CD4-positive, alpha-beta memory T cell (primary cell): ENCODE measurements around the gene ZNHIT6. TPM values are rescaled to one million over a fixed set of nuclear protein-coding genes. Genes with fewer than 3 reads are reported as not detected.

ENCODE experiments used
- CTCF ChIA-PET: fragments of 350-600 bp; sonication (Branson Sonifier 250); formaldehyde crosslinking; loops from one replicate; lab custom pipeline; 2021; ENCODE audit warnings: inconsistent platforms; ENCODE audit not compliant: partially characterized antibody; lab: Charles Lee
- POLR2A ChIA-PET: fragments of 350-600 bp; sonication (Branson Sonifier 250); formaldehyde crosslinking; loops from one replicate; lab custom pipeline; 2021; ENCODE audit not compliant: partially characterized antibody; lab: Charles Lee
- DNase-seq, 5 donors: peaks; one replicate each; pipeline versions ENCODE4 v3.0.0 to v3.0.0-alpha.2; 2020 to 2022; ENCODE audit warnings: mixed read lengths in 1 of 5
- H3K27ac ChIP-seq: one replicate; pipeline ENCODE4 v1.7.0; 2013; ENCODE audit warnings: low read depth, low read length
- H3K27me3 ChIP-seq: 2 replicates; pipeline ENCODE4 v1.7.0; 2013; ENCODE audit warnings: mild to moderate bottlenecking, low read length, moderate library complexity; ENCODE audit not compliant: insufficient read depth
- H3K36me3 ChIP-seq: 2 replicates; pipeline ENCODE4 v1.7.0; 2013; ENCODE audit warnings: mild to moderate bottlenecking, low read length, moderate library complexity; ENCODE audit not compliant: insufficient read depth
- H3K4me1 ChIP-seq: 2 replicates; pipeline ENCODE4 v1.7.0; 2013; ENCODE audit warnings: mild to moderate bottlenecking, low read length, moderate library complexity; ENCODE audit not compliant: insufficient read depth
- H3K4me3 ChIP-seq, 2 donors: one replicate each; pipeline ENCODE4 v1.7.0; 2013; ENCODE audit warnings: low read length in 2 of 2, mild to moderate bottlenecking in 1 of 2
- H3K9me3 ChIP-seq, 2 donors: one replicate each; pipeline ENCODE4 v1.7.0; 2013; ENCODE audit warnings: low read length in 2 of 2, control low read depth in 1 of 2; ENCODE audit not compliant: control insufficient read depth in 1 of 2
- H3K27ac Mint-ChIP-seq, 7 donors: one replicate each; pipeline ENCODE4 v1.8.0; 2020 to 2021; ENCODE audit warnings: mixed read lengths in 7 of 7, mild to moderate bottlenecking in 6 of 7, inconsistent platforms in 3 of 7, moderate library complexity in 3 of 7
- H3K27me3 Mint-ChIP-seq, 2 donors: one replicate each; pipeline ENCODE4 v1.8.0; 2020 to 2021; ENCODE audit warnings: mixed read lengths in 2 of 2
- H3K36me3 Mint-ChIP-seq, 2 donors: one replicate each; pipeline ENCODE4 v1.8.0; 2020 to 2021; ENCODE audit warnings: mixed read lengths in 2 of 2, inconsistent platforms in 1 of 2, mild to moderate bottlenecking in 1 of 2
- H3K4me1 Mint-ChIP-seq, 4 donors: one replicate each; pipeline ENCODE4 v1.8.0; 2020 to 2021; ENCODE audit warnings: mixed read lengths in 4 of 4, mild to moderate bottlenecking in 1 of 4
- H3K4me3 Mint-ChIP-seq, 8 donors: one replicate each; pipeline ENCODE4 v1.8.0; 2020 to 2021; ENCODE audit warnings: mixed read lengths in 8 of 8, mild to moderate bottlenecking in 7 of 8, moderate library complexity in 6 of 8, inconsistent platforms in 3 of 8
- H3K9me3 Mint-ChIP-seq, 8 donors: one replicate each; pipeline ENCODE4 v1.8.0; 2020 to 2021; ENCODE audit warnings: mixed read lengths in 8 of 8, mild to moderate bottlenecking in 5 of 8, inconsistent platforms in 3 of 8, moderate library complexity in 1 of 8
- intact Hi-C: fragments of 100-400 bp; cut with micrococcal nuclease; formaldehyde crosslinking; loops from one replicate; pipeline ENCODE4 v1.15.1; 2023
- polyA plus RNA-seq, 2 donors: library from polyadenylated mRNA; unstranded; fragments of 300-500 nt; fragmentation: Illumina TruSeq; gene quantifications; one replicate each; pipeline ENCODE4 v1.2.3, GENCODE V29; 2021
- total RNA-seq, 2 experiments: library from RNA; stranded (reverse); gene quantifications; one replicate each; pipeline ENCODE4 v1.2.3, GENCODE V29; 2021

ZNHIT6 gene
- total and polyA plus RNA-seq, 4 experiments from 2014 or later = 13.4 to 19.5 (median 18.6) TPM

- Histone ChIP-seq H3K4me3 (no peak overlapping the region), H3K27me3 (no peaks in the 10 kb centered on the region), H3K4me1 (no peaks in the 10 kb centered on the region), H3K36me3 (no peaks in the 10 kb centered on the region), H3K9me3 (no peaks in the 10 kb centered on the region), H3K27ac (no peak overlapping the region)
- ChIA-PET CTCF (no interaction called here), POLR2A (no interaction called here)
- Mint-ChIP-seq H3K4me1 (no peaks in the 10 kb centered on the region), H3K27ac (no peak overlapping the region), H3K27me3 (no peaks in the 10 kb centered on the region), H3K36me3 (peaks cover 0 to 11% of the 10 kb centered on the region in 2 donors), H3K4me3 (no peak overlapping the region), H3K9me3 (peaks cover 0 to 11% (median 0%) of the 10 kb centered on the region in 8 donors)
- intact Hi-C loops = no loop called here
- no peak for DNase-seq
These were observed 95.4 kb downstream of the ZNHIT6 start for GRCh38 chr1:85612704-85613361.

GRCh38 chr1:85611856-85612255 lies 96.4 kb downstream of the ZNHIT6 start:
- POLR2A ChIA-PET = no interaction called here
- intact Hi-C loops = no loop called here
- no peaks in the 10 kb centered on the region for H3K27me3 ChIP-seq
- H3K9me3 ChIP-seq = no peaks in the 10 kb centered on the region
- H3K4me3 ChIP-seq = no peak overlapping the region
- H3K27ac ChIP-seq = no peak overlapping the region
- H3K27ac Mint-ChIP-seq = no peak overlapping the region
- CTCF ChIA-PET = no interaction called here
- H3K36me3 ChIP-seq = no peaks in the 10 kb centered on the region
- H3K27me3 Mint-ChIP-seq = no peaks in the 10 kb centered on the region
- H3K36me3 Mint-ChIP-seq = peaks cover 0 to 5% of the 10 kb centered on the region in 2 donors
- H3K9me3 Mint-ChIP-seq = peaks cover 0 to 3% (median 0%) of the 10 kb centered on the region in 8 donors
- H3K4me1 Mint-ChIP-seq = no peaks in the 10 kb centered on the region
- H3K4me3 Mint-ChIP-seq = no peak overlapping the region
- H3K4me1 ChIP-seq = no peaks in the 10 kb centered on the region
- DNase-seq = no peak

GRCh38 chr1:85611425-85611824 lies 96.8 kb downstream of the ZNHIT6 start:
- H3K9me3 ChIP-seq = no peaks in the 10 kb centered on the region
- H3K36me3 ChIP-seq = no peaks in the 10 kb centered on the region
- H3K36me3 Mint-ChIP-seq = peaks cover 0 to 5% of the 10 kb centered on the region in 2 donors
- H3K4me3 ChIP-seq = no peak overlapping the region
- CTCF ChIA-PET = no interaction called here
- intact Hi-C loops = no loop called here
- H3K4me1 ChIP-seq = no peaks in the 10 kb centered on the region
- peaks cover 0 to 3% (median 0%) of the 10 kb centered on the region in 8 donors for H3K9me3 Mint-ChIP-seq
- H3K4me3 Mint-ChIP-seq = no peak overlapping the region
- no peak overlapping the region for H3K27ac Mint-ChIP-seq
- H3K27me3 Mint-ChIP-seq = no peaks in the 10 kb centered on the region
- no peaks in the 10 kb centered on the region for H3K4me1 Mint-ChIP-seq
- H3K27me3 ChIP-seq = no peaks in the 10 kb centered on the region
- POLR2A ChIA-PET = no interaction called here
- H3K27ac ChIP-seq = no peak overlapping the region
- no peak for DNase-seq

- H3K4me1 ChIP-seq = no peaks in the 10 kb centered on the region
- ChIA-PET CTCF (no interaction called here), POLR2A (no interaction called here)
- H3K27me3 ChIP-seq = no peaks in the 10 kb centered on the region
- no peak for DNase-seq
- no peak overlapping the region for H3K4me3 ChIP-seq
- no peak overlapping the region for H3K27ac ChIP-seq
- intact Hi-C loops = no loop called here
- Mint-ChIP-seq H3K4me1 (no peaks in the 10 kb centered on the region), H3K36me3 (peaks cover 0 to 5% of the 10 kb centered on the region in 2 donors), H3K27ac (no peak overlapping the region), H3K9me3 (no peaks in the 10 kb centered on the region), H3K27me3 (no peaks in the 10 kb centered on the region), H3K4me3 (no peak overlapping the region)
- H3K36me3 ChIP-seq = no peaks in the 10 kb centered on the region
- no peaks in the 10 kb centered on the region for H3K9me3 ChIP-seq
These were observed 98.3 kb downstream of the ZNHIT6 start for GRCh38 chr1:85609976-85610375.

- DNase-seq = no peak
- Mint-ChIP-seq H3K4me1 (no peaks in the 10 kb centered on the region), H3K4me3 (no peak overlapping the region), H3K27ac (no peak overlapping the region), H3K27me3 (no peaks in the 10 kb centered on the region), H3K9me3 (no peaks in the 10 kb centered on the region), H3K36me3 (peaks cover 0 to 5% of the 10 kb centered on the region in 2 donors)
- H3K4me3 ChIP-seq = no peak overlapping the region
- POLR2A ChIA-PET = no interaction called here
- CTCF ChIA-PET = no interaction called here
- H3K4me1 ChIP-seq = no peaks in the 10 kb centered on the region
- H3K27me3 ChIP-seq = no peaks in the 10 kb centered on the region
- no peak overlapping the region for H3K27ac ChIP-seq
- intact Hi-C loops = no loop called here
- no peaks in the 10 kb centered on the region for H3K9me3 ChIP-seq
- H3K36me3 ChIP-seq = no peaks in the 10 kb centered on the region
These were observed 99.4 kb downstream of the ZNHIT6 start for GRCh38 chr1:85608851-85609250.

GRCh38 chr1:85607921-85608265 lies 100.3 kb downstream of the ZNHIT6 start:
- no peak for DNase-seq
- Mint-ChIP-seq H3K4me3 (no peak overlapping the region), H3K27ac (no peak overlapping the region), H3K27me3 (no peaks in the 10 kb centered on the region), H3K4me1 (no peaks in the 10 kb centered on the region), H3K36me3 (peaks cover 0 to 5% of the 10 kb centered on the region in 2 donors), H3K9me3 (no peaks in the 10 kb centered on the region)
- no peaks in the 10 kb centered on the region for H3K9me3 ChIP-seq
- H3K4me1 ChIP-seq = no peaks in the 10 kb centered on the region
- intact Hi-C loops = no loop called here
- ChIA-PET POLR2A (no interaction called here), CTCF (no interaction called here)
- no peaks in the 10 kb centered on the region for H3K27me3 ChIP-seq
- H3K36me3 ChIP-seq = no peaks in the 10 kb centered on the region
- no peak overlapping the region for H3K27ac ChIP-seq
- no peak overlapping the region for H3K4me3 ChIP-seq

- no peak overlapping the region for H3K27ac Mint-ChIP-seq
- H3K4me3 Mint-ChIP-seq = no peak overlapping the region
- ChIA-PET POLR2A (no interaction called here), CTCF (no interaction called here)
- H3K4me1 Mint-ChIP-seq = no peaks in the 10 kb centered on the region
- peaks cover 0 to 5% of the 10 kb centered on the region in 2 donors for H3K36me3 Mint-ChIP-seq
- H3K27me3 Mint-ChIP-seq = no peaks in the 10 kb centered on the region
- no peaks in the 10 kb centered on the region for H3K4me1 ChIP-seq
- H3K9me3 ChIP-seq = no peaks in the 10 kb centered on the region
- H3K27ac ChIP-seq = no peak overlapping the region
- intact Hi-C loops = no loop called here
- H3K36me3 ChIP-seq = no peaks in the 10 kb centered on the region
- H3K9me3 Mint-ChIP-seq = no peaks in the 10 kb centered on the region
- no peak for DNase-seq
- no peak overlapping the region for H3K4me3 ChIP-seq
- H3K27me3 ChIP-seq = no peaks in the 10 kb centered on the region
These were observed 100.9 kb downstream of the ZNHIT6 start for GRCh38 chr1:85607126-85607920.
